GM18517 (cell line): Measurements from ENCODE around the gene GLCCI1.
"Not testable (repeated sequence)": the region's sequence is repeated elsewhere in the genome, so short reads cannot be mapped to it uniquely, and the experiment has no call there.

ENCODE experiments used
- ATAC-seq: cut with Tn5 transposase; IDR thresholded peaks from one replicate; pipeline ENCODE4 v1.9.1; 2021; ENCODE audit warnings: mild to moderate bottlenecking, moderate library complexity; ENCODE audit not compliant: unreplicated experiment

The GLCCI1 gene

GRCh38 chr7:8042796-8043535 is 74.4 kb downstream of the GLCCI1 start:
- no peak for ATAC-seq

GRCh38 chr7:8044761-8045430 is 76.3 kb downstream of the GLCCI1 start:
- no peak for ATAC-seq

- ATAC-seq = not testable (repeated sequence)
Observed at GRCh38 chr7:8048067-8048466, 79.5 kb downstream of the GLCCI1 start.

- ATAC-seq = no peak
Observed at GRCh38 chr7:8051373-8051772, 82.8 kb downstream of the GLCCI1 start.

- ATAC-seq = no peak
Observed at GRCh38 chr7:8051998-8052397, 83.4 kb downstream of the GLCCI1 start.

GRCh38 chr7:8052824-8053223 is 84.2 kb downstream of the GLCCI1 start:
- no peak for ATAC-seq

GRCh38 chr7:8056439-8056838 is 87.8 kb downstream of the GLCCI1 start:
- no peak for ATAC-seq

GRCh38 chr7:8057566-8057965 is 89.0 kb downstream of the GLCCI1 start:
- no peak for ATAC-seq

GRCh38 chr7:8058322-8058721 is 89.7 kb downstream of the GLCCI1 start:
- no peak for ATAC-seq

GRCh38 chr7:8058852-8059251 is 90.3 kb downstream of the GLCCI1 start:
- no peak for ATAC-seq

- no peak for ATAC-seq
Observed at GRCh38 chr7:8060241-8060640, 91.6 kb downstream of the GLCCI1 start.

- ATAC-seq = not testable (repeated sequence)
Observed at GRCh38 chr7:8063300-8063699, 94.7 kb downstream of the GLCCI1 start.

- ATAC-seq = no peak
Observed at GRCh38 chr7:8063706-8064297, 95.2 kb downstream of the GLCCI1 start.

- no peak for ATAC-seq
Observed at GRCh38 chr7:8064828-8065227, 96.2 kb downstream of the GLCCI1 start.

GRCh38 chr7:8065356-8065813 is 96.8 kb downstream of the GLCCI1 start:
- no peak for ATAC-seq

- no peak for ATAC-seq
Observed at GRCh38 chr7:8068892-8069686, 100.5 kb downstream of the GLCCI1 start.

- ATAC-seq = no peak
Observed at GRCh38 chr7:8070451-8071180, 102.0 kb downstream of the GLCCI1 start.

GRCh38 chr7:8078418-8078817 is 109.8 kb downstream of the GLCCI1 start:
- no peak for ATAC-seq

GRCh38 chr7:8082762-8083161 is 114.2 kb downstream of the GLCCI1 start:
- no peak for ATAC-seq

- no peak for ATAC-seq
Observed at GRCh38 chr7:8084836-8085235, 116.2 kb downstream of the GLCCI1 start.

GRCh38 chr7:8085420-8085819 is 116.8 kb downstream of the GLCCI1 start:
- ATAC-seq = no peak
